GM19397 (cell line): ENCODE data around the gene APLF.

Experiments
- ATAC-seq: cut with Tn5 transposase; IDR thresholded peaks from one replicate; pipeline ENCODE4 v1.9.1; 2021; ENCODE audit warnings: mild to moderate bottlenecking, moderate library complexity; ENCODE audit not compliant: unreplicated experiment

The APLF gene

GRCh38 chr2:68467077-68467960 lies at the start of gene APLF, which contains the start of gene FBXO48:
TSS of gene APLF (plus strand) at chr2:68467585. CDS start at chr2:68467732, 147 bp downstream.
TSS of gene FBXO48 (minus strand) at chr2:68467294. CDS start at chr2:68465145, 2,149 bp downstream.
- peak; percentile 90 for ATAC-seq

- no peak for ATAC-seq
Observed at GRCh38 chr2:68417926-68418325, 49.5 kb upstream of the APLF start.

- no peak for ATAC-seq
Observed at GRCh38 chr2:68418419-68418818, 49.0 kb upstream of the APLF start.

- no peak for ATAC-seq
Observed at GRCh38 chr2:68418855-68419254, 48.5 kb upstream of the APLF start.

GRCh38 chr2:68420254-68420910 lies 47.0 kb upstream of the APLF start:
- no peak for ATAC-seq

- peak; percentile 74 for ATAC-seq
Observed at GRCh38 chr2:68423966-68424650, 43.3 kb upstream of the APLF start.

- no peak for ATAC-seq
Observed at GRCh38 chr2:68425503-68425902, 41.9 kb upstream of the APLF start.

- ATAC-seq = no peak
Observed at GRCh38 chr2:68426446-68426845, 40.9 kb upstream of the APLF start.

- ATAC-seq = peak; percentile 28
Observed at GRCh38 chr2:68426848-68427579, 40.4 kb upstream of the APLF start.

- no peak for ATAC-seq
Observed at GRCh38 chr2:68428126-68428525, 39.3 kb upstream of the APLF start.

GRCh38 chr2:68428746-68429145 lies 38.6 kb upstream of the APLF start:
- no peak for ATAC-seq

GRCh38 chr2:68429311-68429826 lies 38.0 kb upstream of the APLF start:
- ATAC-seq = no peak

GRCh38 chr2:68431316-68431972 lies 35.9 kb upstream of the APLF start:
- no peak for ATAC-seq

GRCh38 chr2:68432696-68433658 lies 34.4 kb upstream of the APLF start:
- ATAC-seq = no peak

- no peak for ATAC-seq
Observed at GRCh38 chr2:68434981-68435380, 32.4 kb upstream of the APLF start.

GRCh38 chr2:68435615-68436014 lies 31.8 kb upstream of the APLF start:
- ATAC-seq = no peak

- ATAC-seq = no peak
Observed at GRCh38 chr2:68436270-68436669, 31.1 kb upstream of the APLF start.

GRCh38 chr2:68438455-68439303 lies 28.7 kb upstream of the APLF start:
- ATAC-seq = no peak
